H1 (cell line): Measurements from ENCODE around the gene SPTBN4. TPM values are rescaled to one million over a fixed set of nuclear protein-coding genes. Genes with fewer than 3 reads are reported as not detected.

Experiments used
- CTCF ChIA-PET: fragments of 300-600 bp; sonication (Branson Sonifier 250); formaldehyde crosslinking; loops from one replicate; lab custom pipeline; 2021; ENCODE audit not compliant: partially characterized antibody; lab: Charles Lee
- POLR2A ChIA-PET: fragments of 300-600 bp; sonication (Branson Sonifier 250); formaldehyde crosslinking; loops from one replicate; lab custom pipeline; 2021; ENCODE audit warnings: inconsistent platforms; ENCODE audit not compliant: partially characterized antibody; lab: Charles Lee
- DNase-seq, 2 experiments: peaks; one replicate each; pipeline versions ENCODE4 v3.0.0 to v3.0.0-alpha.2; 2010 to 2022; ENCODE audit warnings: low spot score in 2 of 2, low read depth in 1 of 2, mixed read lengths in 1 of 2
- FAIRE-seq: peaks from 2 replicates; lab custom pipeline; 2011; peaks lifted over from hg19 to GRCh38; lab: Jason Lieb, UNC
- H2AFZ ChIP-seq: 2 replicates; pipeline ENCODE4 v1.8.1; 2012; ENCODE audit warnings: low read length, inconsistent platforms
- H2AK5ac ChIP-seq: 2 replicates; pipeline ENCODE4 v1.6.1; 2013; ENCODE audit warnings: low read depth, low read length
- H2BK120ac ChIP-seq: replicated peaks from 2 replicates; pipeline ENCODE3; 2013; ENCODE audit warnings: low read depth, low read length, inconsistent platforms
- H2BK12ac ChIP-seq: 2 replicates; pipeline ENCODE4 v1.6.1; 2013; ENCODE audit warnings: low read depth, low read length
- H2BK15ac ChIP-seq: 2 replicates; pipeline ENCODE4 v1.6.1; 2013; ENCODE audit warnings: low read length
- H2BK20ac ChIP-seq: 2 replicates; pipeline ENCODE4 v1.6.1; 2013; ENCODE audit warnings: low read length
- H2BK5ac ChIP-seq: 2 replicates; pipeline ENCODE4 v1.6.1; 2013; ENCODE audit warnings: low read depth, low read length
- H3K14ac ChIP-seq: 2 replicates; pipeline ENCODE4 v1.6.1; 2013; ENCODE audit warnings: inconsistent platforms; ENCODE audit not compliant: insufficient read length
- H3K18ac ChIP-seq: 2 replicates; pipeline ENCODE4 v1.6.1; 2013; ENCODE audit warnings: low read length; ENCODE audit errors: extremely low read depth
- H3K23ac ChIP-seq: 2 replicates; pipeline ENCODE4 v1.6.1; 2013; ENCODE audit warnings: inconsistent platforms; ENCODE audit not compliant: insufficient read length
- H3K23me2 ChIP-seq: 2 replicates; pipeline ENCODE4 v1.6.1; 2013; ENCODE audit warnings: low read depth, low read length
- H3K27ac ChIP-seq: 2 replicates; pipeline ENCODE4 v1.6.1; 2011; ENCODE audit warnings: low read depth, low read length, inconsistent platforms
- H3K27me3 ChIP-seq, 4 experiments: replicated peaks in 1 of 4; 1 replicate in 1 of 4; 2 replicates in 3 of 4; pipeline versions ENCODE4 v1.6.1 to v1.8.1; 2011 to 2013; ENCODE audit warnings: low read length in 3 of 4, mild to moderate bottlenecking in 3 of 4, inconsistent platforms in 2 of 4, mixed read lengths in 2 of 4, moderate library complexity in 1 of 4; ENCODE audit not compliant: control insufficient read depth in 3 of 4, insufficient read depth in 3 of 4; ENCODE audit errors: extremely low read depth in 1 of 4
- H3K36me3 ChIP-seq, 4 experiments: 2 replicates each; pipeline versions ENCODE4 v1.6.1 to v1.8.1; 2011 to 2013; ENCODE audit warnings: mild to moderate bottlenecking in 4 of 4, low read length in 3 of 4, moderate library complexity in 2 of 4, control low read depth in 1 of 4, inconsistent platforms in 1 of 4; ENCODE audit not compliant: insufficient read depth in 4 of 4, control insufficient read depth in 2 of 4
- H3K4ac ChIP-seq: replicated peaks from 2 replicates; pipeline ENCODE3; 2013; ENCODE audit warnings: low read length, low read depth, mixed read lengths, inconsistent platforms; ENCODE audit not compliant: insufficient read length
- H3K4me1 ChIP-seq, 4 experiments: replicated peaks in 1 of 4; 1 replicate in 1 of 4; 2 replicates in 3 of 4; pipeline versions ENCODE4 v1.6.1 to v1.8.1; 2011 to 2013; ENCODE audit warnings: low read length in 3 of 4, inconsistent platforms in 2 of 4, mixed read lengths in 1 of 4; ENCODE audit not compliant: insufficient read depth in 4 of 4, control insufficient read depth in 3 of 4
- H3K4me2 ChIP-seq, 2 experiments: 2 replicates each; pipeline versions ENCODE4 v1.6.1 to v1.8.1; 2011 to 2013; ENCODE audit warnings: low read depth in 2 of 2, low read length in 2 of 2, control low read depth in 1 of 2, inconsistent platforms in 1 of 2, mild to moderate bottlenecking in 1 of 2; ENCODE audit not compliant: insufficient read depth in 1 of 2
- H3K4me3 ChIP-seq, 4 experiments: fragments of 200-600, 300-600 bp in 1 of 4; sonication (generic), shearing (Covaris generic), sonication (Bioruptor Twin) in 1 of 4; 2 replicates each; pipeline versions ENCODE4 v1.5.1 to v1.8.1; 2011 to 2016; ENCODE audit warnings: low read length in 4 of 4, low read depth in 3 of 4, control low read depth in 2 of 4, inconsistent platforms in 2 of 4, mild to moderate bottlenecking in 2 of 4, mixed read lengths in 1 of 4, moderate library complexity in 1 of 4; ENCODE audit not compliant: insufficient read depth in 2 of 4; ENCODE audit errors: extremely low read depth in 1 of 4
- H3K56ac ChIP-seq: replicated peaks from 2 replicates; pipeline ENCODE3; 2013; ENCODE audit warnings: low read depth, mild to moderate bottlenecking, mixed read lengths, low read length, inconsistent platforms; ENCODE audit not compliant: insufficient read length
- H3K79me1 ChIP-seq: 2 replicates; pipeline ENCODE4 v1.6.1; 2013; ENCODE audit warnings: low read depth, low read length, control low read depth
- H3K79me2 ChIP-seq, 2 experiments: 2 replicates each; pipeline versions ENCODE4 v1.6.1 to v1.8.1; 2012 to 2013; ENCODE audit warnings: low read length in 2 of 2, mild to moderate bottlenecking in 2 of 2, inconsistent platforms in 1 of 2; ENCODE audit not compliant: insufficient read depth in 2 of 2, control insufficient read depth in 1 of 2
- H3K9ac ChIP-seq, 4 experiments: replicated peaks in 1 of 4; 1 replicate in 1 of 4; 2 replicates in 3 of 4; pipeline versions ENCODE4 v1.6.1 to v1.8.1; 2011 to 2013; ENCODE audit warnings: low read depth in 3 of 4, low read length in 3 of 4, control low read depth in 2 of 4, mild to moderate bottlenecking in 2 of 4, moderate library complexity in 2 of 4, inconsistent platforms in 1 of 4; ENCODE audit errors: extremely low read depth in 1 of 4
- H3K9me3 ChIP-seq, 2 experiments: 2 replicates each; pipeline versions ENCODE4 v1.6.1 to v1.8.1; 2012 to 2013; ENCODE audit warnings: mild to moderate bottlenecking in 2 of 2, moderate library complexity in 2 of 2, control low read depth in 1 of 2, inconsistent platforms in 1 of 2, low read depth in 1 of 2, low read length in 1 of 2, mixed read lengths in 1 of 2; ENCODE audit not compliant: insufficient read depth in 2 of 2
- H4K20me1 ChIP-seq, 2 experiments: replicated peaks in 1 of 2; 2 replicates each; pipeline versions ENCODE3 to v1.8.1; 2011 to 2013; ENCODE audit warnings: inconsistent platforms in 2 of 2, low read length in 2 of 2, mild to moderate bottlenecking in 1 of 2; ENCODE audit not compliant: insufficient read depth in 2 of 2, control insufficient read depth in 1 of 2
- H4K5ac ChIP-seq: 2 replicates; pipeline ENCODE4 v1.6.1; 2013; ENCODE audit warnings: low read length, low read depth, mixed read lengths, inconsistent platforms; ENCODE audit not compliant: insufficient read length
- H4K8ac ChIP-seq: 2 replicates; pipeline ENCODE4 v1.8.0; 2013; ENCODE audit warnings: mild to moderate bottlenecking, moderate library complexity, low read length, inconsistent platforms; ENCODE audit not compliant: insufficient read depth; ENCODE audit errors: extremely low read depth
- H4K91ac ChIP-seq: replicated peaks from 2 replicates; pipeline ENCODE3; 2013; ENCODE audit warnings: low read length, mixed read lengths, inconsistent platforms; ENCODE audit not compliant: insufficient read length
- BACH1 ChIP-seq: IDR thresholded peaks from 2 replicates; pipeline ENCODE4 v1.6.1; 2012; ENCODE audit warnings: low read length, improper control_type of control experiment
- BCL11A ChIP-seq, 2 experiments: IDR thresholded peaks; one replicate each; pipeline ENCODE4 v1.6.1; 2011; ENCODE audit warnings: low read depth in 2 of 2, low read length in 2 of 2, mild to moderate bottlenecking in 2 of 2
- CBX5 ChIP-seq: fragments of 300-800, 300-1000 bp; sonication (generic); IDR thresholded peaks from 2 replicates; pipeline ENCODE4 v1.7.1; 2016; ENCODE audit warnings: antibody characterized with exemption, low read length, low read depth
- CHD2 ChIP-seq: IDR thresholded peaks from 2 replicates; pipeline ENCODE4 v1.6.1; 2012; ENCODE audit warnings: low read length, improper control_type of control experiment
- GABPA ChIP-seq: IDR thresholded peaks from 2 replicates; pipeline ENCODE4 v1.6.1; 2011; ENCODE audit warnings: mild to moderate bottlenecking, low read length, moderate library complexity, borderline replicate concordance; ENCODE audit not compliant: insufficient read depth
- HDAC2 ChIP-seq, 2 experiments: fragments of 300-600 bp in 1 of 2; sonication (generic) in 1 of 2; IDR thresholded peaks; 2 replicates each; pipeline ENCODE4 v1.6.1; 2011 to 2012; ENCODE audit warnings: low read depth in 2 of 2, low read length in 2 of 2, mild to moderate bottlenecking in 2 of 2, moderate library complexity in 2 of 2, borderline replicate concordance in 1 of 2, inconsistent platforms in 1 of 2
- KDM4A ChIP-seq: IDR thresholded peaks from one replicate; pipeline ENCODE4 v1.7.1; 2012; ENCODE audit warnings: low read depth, mild to moderate bottlenecking, moderate library complexity, low read length, inconsistent platforms; ENCODE audit not compliant: severe bottlenecking
- MAFK ChIP-seq: IDR thresholded peaks from 2 replicates; pipeline ENCODE4 v1.6.1; 2012; ENCODE audit warnings: low read depth, mild to moderate bottlenecking, improper control_type of control experiment, low read length
- POLR2A ChIP-seq, 2 experiments: IDR thresholded peaks; 1 replicate in 1 of 2; 2 replicates in 1 of 2; pipeline ENCODE4 v1.6.1; 2011; ENCODE audit warnings: low read depth in 2 of 2, low read length in 2 of 2, mild to moderate bottlenecking in 2 of 2; ENCODE audit errors: control extremely low read depth in 1 of 2
- RFX5 ChIP-seq: IDR thresholded peaks from 2 replicates; pipeline ENCODE4 v1.6.1; 2011; ENCODE audit warnings: low read depth, low read length, improper control_type of control experiment, borderline replicate concordance
- SAP30 ChIP-seq: fragments of 300-600 bp; sonication (generic); IDR thresholded peaks from 2 replicates; pipeline ENCODE4 v1.7.1; 2012; ENCODE audit warnings: low read length, moderate library complexity, mild to moderate bottlenecking, inconsistent platforms; ENCODE audit not compliant: insufficient read depth, insufficient replicate concordance
- WGBS, 2 experiments: shearing (Covaris generic) in 1 of 2; methylation state at CpG; one replicate each; pipeline versions ENCODE4 v1.1.6 to v1.1.7; 2013 to 2015; ENCODE audit warnings: low lambda C conversion rate in 2 of 2, mixed read lengths in 2 of 2, inconsistent platforms in 1 of 2, low coverage in 1 of 2, missing lambda C conversion rate in 1 of 2; ENCODE audit not compliant: insufficient replicate concordance in 2 of 2, insufficient coverage in 1 of 2, insufficient read length in 1 of 2; ENCODE audit errors: extremely low coverage in 1 of 2, missing lambda C conversion rate in 1 of 2; 5-methylcytosine and 5-hydroxymethylcytosine counted together
- polyA plus RNA-seq, 7 experiments: library from polyadenylated mRNA; depleted of rRNA in 3 of 7; stranded (reverse) in 5 of 7; unstranded in 2 of 7; fragments of >200 nt in 5 of 7; fragments of 200-250 nt in 2 of 7; gene quantifications; 1 replicate in 5 of 7; 2 replicates in 1 of 7; 4 replicates in 1 of 7; pipeline versions ENCODE4 v1.2.1 to v1.2.3, GENCODE V29; 2011 to 2013; ENCODE audit warnings: missing spikeins in 2 of 7, mixed read lengths in 2 of 7
- total RNA-seq: library from RNA; stranded (reverse); fragmentation: NEBNext Ultra II Directional; extraction: Animal tissue kit (Norgen Biotek cat#: 25700); gene quantifications from 2 replicates; pipeline ENCODE4 v1.2.1, GENCODE V29; 2021

The SPTBN4 gene
- total and polyA plus RNA-seq, 2 of the 8 experiments (the other 6 are each of a cell fraction or from before 2014, with no cell fraction given) = 1.9 to 3.0 TPM

GRCh38 chr19:40608240-40608621 is 141.4 kb downstream of the SPTBN4 start:
- H3K4me1 ChIP-seq = peaks cover 4 to 27% (median 18%) of the 10 kb centered on the region in 4 experiments
- H3K56ac ChIP-seq = no peak overlapping the region
- peaks cover 30% of the 10 kb centered on the region; the same call in 1 of the 2 replicates for H3K23me2 ChIP-seq
- H3K79me1 ChIP-seq = 0 out of 2 replicates have a peak, but pooled peaks cover 2% of the 10 kb centered on the region
- H4K91ac ChIP-seq = no peak overlapping the region
- H2BK120ac ChIP-seq = no peak overlapping the region
- no peak overlapping the region for H3K4ac ChIP-seq
- no peak overlapping the region for H2BK20ac ChIP-seq
- H3K23ac ChIP-seq = no peak overlapping the region
- ChIA-PET POLR2A (interaction anchor here (0.6 to 1.7 kb wide), 5 partner anchors 8 to 191 kb away, joined by 3 to 4 read pairs (median 3); partner anchors contain the start of gene EGLN2), CTCF (interaction anchor here (1.6 to 11.3 kb wide), 2 partner anchors 26 to 59 kb away, joined by 3 to 100 read pairs; no protein-coding TSS in a partner anchor)
- no peak overlapping the region for H3K4me3 ChIP-seq
- H4K8ac ChIP-seq = no peak overlapping the region; the same call in 1 of the 2 replicates
- no peak for TF ChIP-seq SAP30
- no peak for TF ChIP-seq BACH1
- TF ChIP-seq POLR2A (IDR thresholded peaks at IDR 0.05; ENCODE audit: control extremely low read depth in 1 of 2, low read depth in 2 of 2, low read length in 2 of 2) = no peak
- no peak for TF ChIP-seq MAFK
- no peak for TF ChIP-seq CHD2
- no peak for TF ChIP-seq CBX5
- no peak for TF ChIP-seq KDM4A
- no peak for TF ChIP-seq RFX5
- TF ChIP-seq BCL11A (IDR thresholded peaks at IDR 0.05; ENCODE audit: low read depth in 2 of 2, low read length in 2 of 2) = no peak
- TF ChIP-seq HDAC2 (IDR thresholded peaks at IDR 0.05; ENCODE audit: borderline replicate concordance in 1 of 2, low read depth in 2 of 2, low read length in 2 of 2) = no peak
- no peak for TF ChIP-seq GABPA
- no peak overlapping the region for H2AK5ac ChIP-seq
- peaks cover 5 to 9% of the 10 kb centered on the region in 2 experiments for H4K20me1 ChIP-seq
- H3K79me2 ChIP-seq = no peaks in the 10 kb centered on the region
- FAIRE-seq = no peak
- H3K27ac ChIP-seq = no peak overlapping the region
- DNase-seq = no peak
- 85% methylated on average over 14 of the region's 14 CpGs; no CpG with 5 or more reads in 1 of the 2 experiments for WGBS, 2 experiments
- H3K4me2 ChIP-seq = no peak overlapping the region
- no peak overlapping the region for H3K18ac ChIP-seq
- H2BK12ac ChIP-seq = no peak overlapping the region
- no peak overlapping the region for H3K9ac ChIP-seq
- H2BK5ac ChIP-seq = no peak overlapping the region
- H3K36me3 ChIP-seq = no peaks in the 10 kb centered on the region; a peak in 1 of 8 replicates
- no peak overlapping the region for H3K14ac ChIP-seq
- no peak overlapping the region for H2AFZ ChIP-seq
- H3K9me3 ChIP-seq = no peaks in the 10 kb centered on the region
- H2BK15ac ChIP-seq = no peak overlapping the region
- H4K5ac ChIP-seq = no peak overlapping the region
- H3K27me3 ChIP-seq = peaks cover 2 to 62% (median 57%) of the 10 kb centered on the region in 4 experiments
